ENCODE measurements around the gene IKZF2.

DNA sequence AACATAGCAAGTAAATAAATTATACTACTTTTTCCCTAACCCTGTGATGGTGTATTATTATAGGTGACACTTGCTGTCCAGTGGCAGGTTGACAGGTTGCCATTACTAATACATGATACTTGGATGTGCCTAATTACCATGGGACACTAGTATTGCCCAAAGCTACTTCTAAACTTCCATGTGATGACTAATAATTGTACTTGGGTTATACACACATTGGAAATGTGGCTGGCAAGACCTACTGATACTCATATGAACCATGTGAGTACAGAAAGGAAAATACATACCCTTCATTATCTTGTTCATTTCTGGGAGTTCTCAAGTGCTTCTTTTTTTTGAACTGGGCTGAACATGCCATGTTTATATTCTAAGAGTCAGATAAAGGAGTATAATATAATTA lies 156.4 kb downstream of the IKZF2 start:
- TF ChIP-seq, protein P1, sequence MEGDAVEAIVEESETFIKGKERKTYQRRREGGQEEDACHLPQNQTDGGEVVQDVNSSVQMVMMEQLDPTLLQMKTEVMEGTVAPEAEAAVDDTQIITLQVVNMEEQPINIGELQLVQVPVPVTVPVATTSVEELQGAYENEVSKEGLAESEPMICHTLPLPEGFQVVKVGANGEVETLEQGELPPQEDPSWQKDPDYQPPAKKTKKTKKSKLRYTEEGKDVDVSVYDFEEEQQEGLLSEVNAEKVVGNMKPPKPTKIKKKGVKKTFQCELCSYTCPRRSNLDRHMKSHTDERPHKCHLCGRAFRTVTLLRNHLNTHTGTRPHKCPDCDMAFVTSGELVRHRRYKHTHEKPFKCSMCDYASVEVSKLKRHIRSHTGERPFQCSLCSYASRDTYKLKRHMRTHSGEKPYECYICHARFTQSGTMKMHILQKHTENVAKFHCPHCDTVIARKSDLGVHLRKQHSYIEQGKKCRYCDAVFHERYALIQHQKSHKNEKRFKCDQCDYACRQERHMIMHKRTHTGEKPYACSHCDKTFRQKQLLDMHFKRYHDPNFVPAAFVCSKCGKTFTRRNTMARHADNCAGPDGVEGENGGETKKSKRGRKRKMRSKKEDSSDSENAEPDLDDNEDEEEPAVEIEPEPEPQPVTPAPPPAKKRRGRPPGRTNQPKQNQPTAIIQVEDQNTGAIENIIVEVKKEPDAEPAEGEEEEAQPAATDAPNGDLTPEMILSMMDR (IDR thresholded peaks at IDR 0.05; ENCODE audit: extremely low read depth in 1 of 2, insufficient read depth in 1 of 2, low read depth in 1 of 2, low read length in 2 of 2) = no peak
- TF ChIP-seq EZH2 (IDR thresholded peaks at IDR 0.05; ENCODE audit: borderline replicate concordance, low read depth, low read length, severe bottlenecking) = no peak
- no peak for TF ChIP-seq GATA2 (IDR thresholded peaks at IDR 0.05; ENCODE audit: insufficient read depth, insufficient read length, low read depth, low read length)
- no peak for TF ChIP-seq POLR2A (IDR thresholded peaks at IDR 0.05; ENCODE audit: low read depth, low read length)
- TF ChIP-seq FOS (IDR thresholded peaks at IDR 0.05; ENCODE audit: borderline replicate concordance, insufficient read depth, low read length) = no peak
- TF ChIP-seq, protein P2, sequence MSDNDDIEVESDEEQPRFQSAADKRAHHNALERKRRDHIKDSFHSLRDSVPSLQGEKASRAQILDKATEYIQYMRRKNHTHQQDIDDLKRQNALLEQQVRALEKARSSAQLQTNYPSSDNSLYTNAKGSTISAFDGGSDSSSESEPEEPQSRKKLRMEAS (IDR thresholded peaks at IDR 0.05; ENCODE audit: insufficient read depth, insufficient read length) = no peak

Measured in endothelial cell of umbilical vein (primary cell).